Loucy (cell line): ENCODE measurements around the gene NTHL1.

Experiments used
- H2AFZ ChIP-seq: fragments of 200-600 bp; sonication (generic); 2 replicates; pipeline ENCODE4 v1.6.0; 2016; ENCODE audit warnings: antibody characterized with exemption, mild to moderate bottlenecking, low read length, moderate library complexity
- H3F3A ChIP-seq: fragments of 200-600 bp; 2 replicates; pipeline ENCODE4 v1.6.0; 2016; ENCODE audit warnings: antibody characterized with exemption, low read depth, mild to moderate bottlenecking
- H3K27me3 ChIP-seq: fragments of 200-600 bp; sonication (generic); 2 replicates; pipeline ENCODE4 v1.6.1; 2014; ENCODE audit warnings: low read length, mild to moderate bottlenecking; ENCODE audit not compliant: insufficient read depth, poor library complexity, severe bottlenecking
- H3K36me3 ChIP-seq: fragments of 200-600 bp; sonication (generic); 2 replicates; pipeline ENCODE4 v1.6.1; 2016; ENCODE audit warnings: low read length; ENCODE audit not compliant: insufficient read depth
- H3K4me1 ChIP-seq: fragments of 200-600 bp; sonication (generic); 2 replicates; pipeline ENCODE4 v1.5.1; 2014; ENCODE audit warnings: low read length, mild to moderate bottlenecking; ENCODE audit not compliant: insufficient read depth, poor library complexity, severe bottlenecking
- H3K4me2 ChIP-seq: fragments of 200-600 bp; sonication (generic); 2 replicates; pipeline ENCODE4 v1.6.0; 2014; ENCODE audit warnings: antibody characterized with exemption, low read length, low read depth, mild to moderate bottlenecking; ENCODE audit not compliant: poor library complexity, severe bottlenecking
- H3K4me3 ChIP-seq: fragments of 200-600 bp; sonication (generic); 2 replicates; pipeline ENCODE4 v1.5.1; 2014; ENCODE audit warnings: low read length, mild to moderate bottlenecking, mixed read lengths; ENCODE audit not compliant: poor library complexity, severe bottlenecking
- H3K79me2 ChIP-seq: fragments of 200-600 bp; sonication (generic); 2 replicates; pipeline ENCODE4 v1.6.1; 2014; ENCODE audit warnings: low read length; ENCODE audit not compliant: insufficient read depth
- H3K9ac ChIP-seq: fragments of 200-600 bp; sonication (generic); 2 replicates; pipeline ENCODE4 v1.6.0; 2014; ENCODE audit warnings: mild to moderate bottlenecking, low read depth, low read length, moderate library complexity; ENCODE audit not compliant: poor library complexity, severe bottlenecking
- H3K9me2 ChIP-seq: fragments of 200-600 bp; sonication (generic); replicated peaks from 2 replicates; pipeline ENCODE4 v1.6.1; 2016; ENCODE audit warnings: low read depth, low read length, mixed read lengths
- H3K9me3 ChIP-seq: fragments of 200-600 bp; sonication (generic); 2 replicates; pipeline ENCODE4 v1.6.1; 2014; ENCODE audit warnings: mild to moderate bottlenecking, antibody characterized with exemption, low read length, low read depth; ENCODE audit not compliant: insufficient read depth
- H4K20me1 ChIP-seq: fragments of 200-600 bp; sonication (generic); 2 replicates; pipeline ENCODE4 v1.6.0; 2014; ENCODE audit warnings: antibody characterized with exemption, low read length, mild to moderate bottlenecking; ENCODE audit not compliant: insufficient read depth, poor library complexity, severe bottlenecking
- CTCF ChIP-seq: fragments of 200-600 bp; sonication (generic); conservative IDR thresholded peaks from 2 replicates; pipeline ENCODE4 v1.5.1; 2014; ENCODE audit warnings: mild to moderate bottlenecking, antibody characterized with exemption, low read length
- EZH2phosphoT487 ChIP-seq: fragments of 200-600 bp; IDR thresholded peaks from 2 replicates; pipeline ENCODE4 v1.6.1; 2018; ENCODE audit warnings: antibody characterized with exemption, mild to moderate bottlenecking, moderate library complexity, borderline replicate concordance

Gene NTHL1

DNA sequence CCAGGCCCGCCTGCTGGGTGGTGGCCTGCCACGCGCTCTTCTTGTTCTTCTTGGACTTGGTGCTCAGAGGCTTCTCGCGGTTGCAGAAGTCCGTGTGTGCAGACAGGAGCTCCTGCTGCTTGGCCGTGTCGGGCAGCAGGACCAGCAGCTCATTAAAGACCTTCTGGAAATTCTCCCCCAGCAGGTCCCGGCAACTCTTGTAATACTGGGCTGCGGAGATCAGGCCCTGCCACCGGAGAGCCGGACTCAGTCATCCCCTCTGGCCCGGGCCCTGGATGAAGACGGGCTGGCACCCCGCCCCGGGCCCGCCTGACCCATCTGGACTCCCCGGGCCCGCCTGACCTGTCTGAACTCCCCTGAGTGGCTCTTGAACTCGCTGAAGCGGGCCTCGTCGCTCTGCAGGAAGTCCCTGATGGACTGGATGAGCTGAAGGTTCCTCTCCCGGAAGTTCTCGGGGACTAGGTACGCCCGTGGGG, 49.2 kb downstream of the NTHL1 start:
- Histone ChIP-seq H3K36me3 (peaks cover 31% of the 10 kb centered on the region; the same call in 1 of the 2 replicates), H3F3A (no peaks in the 10 kb centered on the region), H3K9me3 (no peaks in the 10 kb centered on the region), H3K9ac (no peak overlapping the region), H3K4me1 (no peaks in the 10 kb centered on the region), H3K4me2 (no peak overlapping the region), H4K20me1 (peaks cover 1% of the 10 kb centered on the region), H2AFZ (no peak overlapping the region), H3K9me2 (no peaks in the 10 kb centered on the region), H3K27me3 (no peaks in the 10 kb centered on the region), H3K79me2 (peaks cover 3% of the 10 kb centered on the region; the same call in 1 of the 2 replicates), H3K4me3 (no peak overlapping the region)
- no peak for TF ChIP-seq CTCF
- no peak for TF ChIP-seq EZH2phosphoT487

- H4K20me1 ChIP-seq: no peaks in the 10 kb centered on the region
- no peak for TF ChIP-seq CTCF
- no peak for TF ChIP-seq EZH2phosphoT487
- no peaks in the 10 kb centered on the region for H3K4me1 ChIP-seq
- no peak overlapping the region for H3K4me2 ChIP-seq
- H3F3A ChIP-seq: no peaks in the 10 kb centered on the region
- H3K36me3 ChIP-seq: peaks cover 24% of the 10 kb centered on the region; the same call in 1 of the 2 replicates
- H3K27me3 ChIP-seq: no peaks in the 10 kb centered on the region
- H2AFZ ChIP-seq: no peak overlapping the region
- H3K9me3 ChIP-seq: no peaks in the 10 kb centered on the region
- H3K9me2 ChIP-seq: no peaks in the 10 kb centered on the region
- no peaks in the 10 kb centered on the region for H3K79me2 ChIP-seq
- no peak overlapping the region for H3K9ac ChIP-seq
- H3K4me3 ChIP-seq: no peak overlapping the region
These were observed 49.9 kb downstream of the NTHL1 start for GRCh38 chr16:1997494-1998359.

GRCh38 chr16:1993731-1994131, 53.9 kb downstream of the NTHL1 start:
- Histone ChIP-seq H3K79me2 (no peaks in the 10 kb centered on the region), H3K9ac (no peak overlapping the region), H3F3A (no peaks in the 10 kb centered on the region), H3K9me2 (no peaks in the 10 kb centered on the region), H4K20me1 (no peaks in the 10 kb centered on the region), H3K27me3 (no peaks in the 10 kb centered on the region), H3K4me2 (no peak overlapping the region), H2AFZ (no peak overlapping the region), H3K4me1 (no peaks in the 10 kb centered on the region), H3K36me3 (peaks cover 3% of the 10 kb centered on the region; the same call in 1 of the 2 replicates), H3K9me3 (no peaks in the 10 kb centered on the region), H3K4me3 (no peak overlapping the region)
- TF ChIP-seq EZH2phosphoT487 (no peak), CTCF (no peak)
